Osteoblast (primary cell): ENCODE data around the gene UTS2B. TPM values are rescaled to one million over a fixed set of nuclear protein-coding genes. Genes with fewer than 3 reads are reported as not detected.

Source experiments
- DNase-seq: peaks from one replicate; pipeline ENCODE4 v3.0.0; 2011; ENCODE audit warnings: low spot score, mixed read lengths; ENCODE audit not compliant: insufficient read length; ENCODE audit errors: missing footprints
- H2AFZ ChIP-seq: 2 replicates; pipeline ENCODE4 v1.6.0; 2011; ENCODE audit warnings: mild to moderate bottlenecking, low read length
- H3K27ac ChIP-seq: 2 replicates; pipeline ENCODE4 v1.5.1; 2011; ENCODE audit warnings: mild to moderate bottlenecking, low read depth, low read length, moderate library complexity
- H3K27me3 ChIP-seq: 2 replicates; pipeline ENCODE4 v1.6.0; 2012; ENCODE audit warnings: mild to moderate bottlenecking, control low read depth, inconsistent platforms, low read length, moderate library complexity; ENCODE audit not compliant: insufficient read depth
- H3K36me3 ChIP-seq: 2 replicates; pipeline ENCODE4 v1.5.1; 2011; ENCODE audit warnings: mild to moderate bottlenecking, low read length, control low read depth, moderate library complexity; ENCODE audit not compliant: insufficient read depth
- H3K4me1 ChIP-seq: 2 replicates; pipeline ENCODE4 v1.5.1; 2011; ENCODE audit warnings: mild to moderate bottlenecking, low read length, control low read depth, moderate library complexity; ENCODE audit not compliant: insufficient read depth
- H3K4me2 ChIP-seq: 2 replicates; pipeline ENCODE4 v1.6.0; 2011; ENCODE audit warnings: mild to moderate bottlenecking, low read length; ENCODE audit not compliant: insufficient read depth
- H3K4me3 ChIP-seq: fragments of 200-600 bp; sonication (generic); 3 replicates; pipeline ENCODE4 v1.5.1; 2012; ENCODE audit warnings: mild to moderate bottlenecking, low read length, inconsistent platforms; ENCODE audit not compliant: insufficient read depth
- H3K79me2 ChIP-seq: 2 replicates; pipeline ENCODE4 v1.6.0; 2012; ENCODE audit warnings: mild to moderate bottlenecking, low read length, control low read depth, inconsistent platforms; ENCODE audit not compliant: insufficient read depth
- H3K9me3 ChIP-seq: 2 replicates; pipeline ENCODE4 v1.5.1; 2011; ENCODE audit warnings: low read depth, low read length, control low read depth
- H4K20me1 ChIP-seq: 2 replicates; pipeline ENCODE4 v1.6.0; 2012; ENCODE audit warnings: mild to moderate bottlenecking, low read length, control low read depth; ENCODE audit not compliant: insufficient read depth
- CTCF ChIP-seq: IDR thresholded peaks from 2 replicates; pipeline ENCODE4 v1.5.1; 2011; ENCODE audit warnings: mild to moderate bottlenecking, low read depth, low read length, moderate library complexity; ENCODE audit errors: extremely low read depth
- total RNA-seq: library from RNA; depleted of rRNA; stranded (reverse); fragments of >200 nt; gene quantifications from 2 replicates; pipeline ENCODE4 v1.2.3, GENCODE V29; 2012

Gene UTS2B
- total RNA-seq, 1 donor: 1.1 TPM

GRCh38 chr3:191347228-191347627, 16.9 kb upstream of the UTS2B start:
- Histone ChIP-seq H4K20me1 (peaks cover 10% of the 10 kb centered on the region), H3K4me3 (no peak overlapping the region), H3K4me1 (peaks cover 33% of the 10 kb centered on the region), H3K27me3 (no peaks in the 10 kb centered on the region), H2AFZ (no peak overlapping the region), H3K36me3 (no peaks in the 10 kb centered on the region), H3K27ac (no peak overlapping the region), H3K4me2 (no peak overlapping the region), H3K79me2 (peaks cover 100% of the 10 kb centered on the region), H3K9me3 (no peaks in the 10 kb centered on the region)
- DNase-seq: no peak
- no peak for TF ChIP-seq CTCF

DNA sequence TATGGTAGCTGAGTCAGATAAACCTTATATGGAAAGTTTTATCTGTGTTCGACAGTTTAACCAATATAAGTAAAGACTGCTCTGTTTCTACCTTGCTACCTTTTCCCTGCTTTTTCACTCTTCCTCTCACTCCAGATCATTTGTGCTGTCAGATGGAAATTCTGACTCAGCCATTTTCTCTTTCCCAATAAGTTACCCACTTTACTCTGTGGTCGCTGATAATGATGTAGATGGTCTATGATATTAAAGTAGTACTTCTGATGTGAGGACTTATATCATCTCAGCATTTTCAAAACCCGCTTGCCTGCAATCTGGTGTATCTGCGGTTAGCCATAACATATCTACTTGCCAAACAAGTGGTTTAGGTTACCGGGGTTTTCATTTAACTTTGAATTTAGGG, 15.0 kb upstream of the UTS2B start:
- Histone ChIP-seq H3K27me3 (no peaks in the 10 kb centered on the region), H3K79me2 (peaks cover 100% of the 10 kb centered on the region), H3K36me3 (no peaks in the 10 kb centered on the region), H3K9me3 (no peaks in the 10 kb centered on the region), H3K27ac (no peak overlapping the region), H4K20me1 (peaks cover 14% of the 10 kb centered on the region), H3K4me3 (no peak overlapping the region), H2AFZ (no peak overlapping the region), H3K4me2 (peak overlapping the region; percentile 32), H3K4me1 (peaks cover 39% of the 10 kb centered on the region)
- no peak for DNase-seq
- no peak for TF ChIP-seq CTCF

GRCh38 chr3:191343913-191344312, 13.6 kb upstream of the UTS2B start:
- Histone ChIP-seq H3K36me3 (no peaks in the 10 kb centered on the region), H3K9me3 (no peaks in the 10 kb centered on the region), H3K4me3 (no peak overlapping the region), H2AFZ (no peak overlapping the region), H3K27ac (no peak overlapping the region), H4K20me1 (peaks cover 14% of the 10 kb centered on the region), H3K4me1 (peaks cover 41% of the 10 kb centered on the region), H3K27me3 (no peaks in the 10 kb centered on the region), H3K4me2 (no peak overlapping the region), H3K79me2 (peaks cover 100% of the 10 kb centered on the region)
- DNase-seq: no peak
- TF ChIP-seq CTCF: no peak

GRCh38 chr3:191343115-191343514, 12.8 kb upstream of the UTS2B start:
- Histone ChIP-seq H3K4me3 (no peak overlapping the region), H2AFZ (no peak overlapping the region), H3K9me3 (no peaks in the 10 kb centered on the region), H3K36me3 (no peaks in the 10 kb centered on the region), H4K20me1 (peaks cover 14% of the 10 kb centered on the region), H3K79me2 (peaks cover 100% of the 10 kb centered on the region), H3K4me2 (no peak overlapping the region), H3K27me3 (no peaks in the 10 kb centered on the region), H3K4me1 (peaks cover 47% of the 10 kb centered on the region), H3K27ac (no peak overlapping the region)
- DNase-seq: no peak
- TF ChIP-seq CTCF: no peak
